ENCODE results near the gene BORCS5.

DNA sequence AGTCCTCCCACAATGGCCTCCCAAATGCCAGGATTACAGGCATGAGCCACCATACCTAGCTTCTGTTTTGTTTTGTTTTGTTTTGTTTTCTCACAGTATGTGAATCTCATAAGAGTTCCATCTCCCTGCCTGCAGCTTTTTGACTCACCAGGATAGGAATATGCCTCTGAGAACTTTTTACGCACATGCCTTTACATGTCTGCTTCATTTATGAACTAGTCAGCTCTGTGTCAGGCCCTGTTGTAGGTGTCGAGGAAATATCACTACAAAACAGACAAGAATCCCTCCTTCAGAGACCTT lies 89.0 kb downstream of the BORCS5 start:
- no peak for TF ChIP-seq TEAD4 (IDR thresholded peaks at IDR 0.05)
- TF ChIP-seq EP300 (IDR thresholded peaks at IDR 0.05; ENCODE audit: borderline replicate concordance), result no peak
- no peak for TF ChIP-seq TAF1 (IDR thresholded peaks at IDR 0.05; ENCODE audit: low read depth)
- no peak for TF ChIP-seq CEBPB (IDR thresholded peaks at IDR 0.05)
- no peak for TF ChIP-seq EGR1 (IDR thresholded peaks at IDR 0.05)
- TF ChIP-seq ZBTB7A (IDR thresholded peaks at IDR 0.05; ENCODE audit: low read depth), result no peak
